Mononuclear cell (primary cell): ENCODE results near the gene EXOC4. TPM values are rescaled to one million over a fixed set of nuclear protein-coding genes. Genes with fewer than 3 reads are reported as not detected.

Experiments used
- H3K27me3 ChIP-seq: 2 replicates; pipeline ENCODE4 v1.6.0; 2011; ENCODE audit warnings: low read length, control low read depth; ENCODE audit not compliant: insufficient read depth
- H3K4me1 ChIP-seq: 2 replicates; pipeline ENCODE4 v1.5.1; 2011; ENCODE audit warnings: mild to moderate bottlenecking, low read length, control low read depth; ENCODE audit not compliant: insufficient read depth
- H3K4me3 ChIP-seq: 2 replicates; pipeline ENCODE4 v1.5.1; 2011; ENCODE audit warnings: mild to moderate bottlenecking, low read length, moderate library complexity
- H3K9me3 ChIP-seq: 2 replicates; pipeline ENCODE4 v1.5.1; 2011; ENCODE audit warnings: low read depth, mild to moderate bottlenecking, control low read depth, low read length
- total RNA-seq: library from RNA; depleted of rRNA; stranded (reverse); fragments of >200 nt; gene quantifications from one replicate; pipeline ENCODE4 v1.2.3, GENCODE V29; 2012

Gene EXOC4
- total RNA-seq, 1 donor: 106 TPM

DNA sequence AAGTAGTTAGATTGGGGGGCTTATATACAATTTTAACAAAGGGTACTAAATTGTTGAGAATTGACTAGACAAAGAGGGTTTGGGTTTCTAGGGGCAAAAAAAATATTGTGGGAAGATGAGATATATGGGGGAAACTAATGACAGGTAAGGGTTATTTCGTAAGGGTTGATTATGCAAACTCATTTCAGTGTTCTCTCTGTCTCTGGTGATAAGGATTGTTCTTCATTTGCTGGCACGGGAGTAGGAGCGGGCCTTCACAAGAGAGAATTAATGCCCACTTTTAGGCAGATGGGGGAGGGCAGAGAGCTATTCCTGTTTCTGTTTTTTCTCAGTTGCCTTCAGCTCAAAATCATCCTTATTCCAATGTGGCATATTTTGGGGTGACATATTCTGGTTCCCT lies 258.4 kb downstream of the EXOC4 start:
- Histone ChIP-seq H3K9me3 (no peaks in the 10 kb centered on the region), H3K4me1 (no peaks in the 10 kb centered on the region), H3K27me3 (no peaks in the 10 kb centered on the region), H3K4me3 (no peak overlapping the region)

GRCh38 chr7:133511708-133512107 lies 258.8 kb downstream of the EXOC4 start:
- Histone ChIP-seq H3K9me3 (no peaks in the 10 kb centered on the region), H3K4me1 (no peaks in the 10 kb centered on the region), H3K27me3 (no peaks in the 10 kb centered on the region), H3K4me3 (no peak overlapping the region)

- no peak overlapping the region for H3K4me3 ChIP-seq
- no peaks in the 10 kb centered on the region for H3K4me1 ChIP-seq
- no peaks in the 10 kb centered on the region for H3K9me3 ChIP-seq
- H3K27me3 ChIP-seq: no peaks in the 10 kb centered on the region
Observed at GRCh38 chr7:133512560-133512959, 259.7 kb downstream of the EXOC4 start.

GRCh38 chr7:133513608-133514007 lies 260.7 kb downstream of the EXOC4 start:
- Histone ChIP-seq H3K4me1 (no peaks in the 10 kb centered on the region), H3K4me3 (no peak overlapping the region), H3K27me3 (no peaks in the 10 kb centered on the region), H3K9me3 (no peaks in the 10 kb centered on the region)

- Histone ChIP-seq H3K9me3 (no peaks in the 10 kb centered on the region), H3K4me1 (no peaks in the 10 kb centered on the region), H3K27me3 (no peaks in the 10 kb centered on the region), H3K4me3 (no peak overlapping the region)
Observed at GRCh38 chr7:133514551-133514950, 261.7 kb downstream of the EXOC4 start.

- Histone ChIP-seq H3K4me3 (no peak overlapping the region), H3K9me3 (no peaks in the 10 kb centered on the region), H3K4me1 (no peaks in the 10 kb centered on the region), H3K27me3 (no peaks in the 10 kb centered on the region)
Observed at GRCh38 chr7:133517766-133518165, 264.9 kb downstream of the EXOC4 start.

DNA sequence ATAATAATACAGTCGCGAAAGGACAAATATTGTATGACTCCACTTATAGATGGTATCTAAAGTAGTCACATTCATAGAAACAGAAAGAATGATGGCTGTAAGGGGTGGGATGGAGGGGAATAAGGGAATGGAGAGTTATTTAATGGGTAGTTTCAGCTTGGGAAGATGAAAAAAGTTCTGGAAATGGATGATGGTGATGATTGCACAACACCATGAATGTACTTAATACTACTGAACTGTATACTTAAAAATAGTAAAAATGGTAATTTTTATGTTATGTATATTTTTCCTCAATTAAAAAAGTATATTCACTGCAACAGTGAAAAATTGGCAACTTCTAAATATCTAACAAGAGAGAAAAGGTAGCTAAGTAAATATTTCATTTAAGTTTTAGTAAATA lies 265.8 kb downstream of the EXOC4 start:
- Histone ChIP-seq H3K9me3 (no peaks in the 10 kb centered on the region), H3K4me1 (no peaks in the 10 kb centered on the region), H3K4me3 (no peak overlapping the region), H3K27me3 (no peaks in the 10 kb centered on the region)

DNA sequence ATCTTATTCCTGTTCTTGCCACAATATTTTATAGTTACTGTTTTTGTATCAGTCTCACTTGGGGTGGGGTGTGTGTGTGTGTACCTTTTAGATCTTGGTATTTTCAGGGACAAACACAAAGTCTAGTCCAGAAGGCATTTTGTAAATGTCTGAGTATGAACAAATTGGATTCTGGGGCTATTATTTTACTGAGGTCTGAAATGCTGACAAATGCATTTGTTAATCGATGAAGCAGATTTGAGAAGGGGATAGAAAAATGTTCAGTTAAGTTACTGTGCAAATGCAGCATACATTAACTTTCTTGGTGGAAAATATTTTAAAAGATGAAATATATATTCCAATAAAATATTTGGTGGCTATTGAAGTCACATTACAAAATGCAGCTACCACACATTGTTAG lies 267.4 kb downstream of the EXOC4 start:
- H3K4me1 ChIP-seq: no peaks in the 10 kb centered on the region
- no peak overlapping the region for H3K4me3 ChIP-seq
- H3K9me3 ChIP-seq: no peaks in the 10 kb centered on the region
- H3K27me3 ChIP-seq: no peaks in the 10 kb centered on the region

DNA sequence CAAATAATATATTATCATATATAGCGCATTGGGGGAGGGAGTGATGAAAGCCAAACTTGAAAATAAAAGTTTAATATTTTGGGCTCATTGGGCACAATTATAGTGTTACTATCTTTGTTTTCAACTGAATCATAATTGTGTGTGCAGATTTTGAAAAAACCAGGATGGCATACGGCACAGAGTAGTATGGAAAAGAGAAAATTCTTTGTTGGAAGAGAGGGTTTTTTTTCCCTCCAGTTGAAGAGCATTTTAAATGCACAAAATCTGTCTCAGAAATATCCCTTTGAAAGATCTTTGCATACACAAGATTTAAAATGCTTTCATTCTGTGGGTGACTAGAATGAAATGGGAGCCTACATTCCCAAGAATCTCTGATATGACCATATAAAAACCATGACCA lies 269.6 kb downstream of the EXOC4 start:
- Histone ChIP-seq H3K27me3 (no peaks in the 10 kb centered on the region), H3K9me3 (no peaks in the 10 kb centered on the region), H3K4me1 (no peaks in the 10 kb centered on the region), H3K4me3 (no peak overlapping the region)

DNA sequence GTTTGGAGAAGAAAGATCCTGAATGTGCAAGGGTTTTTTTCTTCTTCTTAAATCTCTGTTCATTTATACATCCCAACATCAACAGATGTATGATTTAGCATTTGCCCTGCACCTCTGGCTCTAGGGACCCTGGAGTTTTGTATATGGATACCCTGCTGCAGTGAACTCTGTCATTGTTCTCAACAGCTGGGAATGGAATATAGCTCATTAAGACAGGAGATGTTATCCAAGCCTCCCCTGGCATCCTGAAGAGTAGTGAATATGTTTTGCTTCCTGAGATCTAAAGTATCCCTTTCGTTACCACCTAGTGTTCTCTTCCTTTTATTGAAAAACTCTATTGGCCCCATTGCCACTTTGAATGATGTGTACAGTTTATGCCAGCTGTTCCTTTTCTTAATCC lies 275.9 kb downstream of the EXOC4 start:
- Histone ChIP-seq H3K4me1 (no peaks in the 10 kb centered on the region), H3K4me3 (no peak overlapping the region), H3K9me3 (no peaks in the 10 kb centered on the region), H3K27me3 (no peaks in the 10 kb centered on the region)

DNA sequence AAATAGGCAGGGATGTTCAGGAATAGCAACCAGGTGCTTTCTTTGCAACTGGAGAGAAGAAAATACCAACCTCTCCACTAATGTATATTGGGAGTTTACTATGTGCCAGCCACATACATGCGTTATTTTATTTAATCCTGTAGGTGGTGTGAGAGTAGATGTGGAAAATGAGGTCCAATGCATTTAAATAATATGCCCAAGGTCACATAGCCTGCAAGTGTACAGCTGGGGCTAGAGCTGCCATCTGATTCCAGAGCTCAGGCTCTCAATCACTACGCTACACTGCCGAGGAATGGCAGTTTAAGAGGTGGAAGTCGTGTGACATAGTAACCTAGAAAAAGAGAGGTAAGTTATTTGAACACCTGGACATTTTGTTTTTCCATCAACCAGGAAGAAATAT lies 277.0 kb downstream of the EXOC4 start:
- Histone ChIP-seq H3K4me1 (no peaks in the 10 kb centered on the region), H3K9me3 (no peaks in the 10 kb centered on the region), H3K27me3 (no peaks in the 10 kb centered on the region), H3K4me3 (no peak overlapping the region)

DNA sequence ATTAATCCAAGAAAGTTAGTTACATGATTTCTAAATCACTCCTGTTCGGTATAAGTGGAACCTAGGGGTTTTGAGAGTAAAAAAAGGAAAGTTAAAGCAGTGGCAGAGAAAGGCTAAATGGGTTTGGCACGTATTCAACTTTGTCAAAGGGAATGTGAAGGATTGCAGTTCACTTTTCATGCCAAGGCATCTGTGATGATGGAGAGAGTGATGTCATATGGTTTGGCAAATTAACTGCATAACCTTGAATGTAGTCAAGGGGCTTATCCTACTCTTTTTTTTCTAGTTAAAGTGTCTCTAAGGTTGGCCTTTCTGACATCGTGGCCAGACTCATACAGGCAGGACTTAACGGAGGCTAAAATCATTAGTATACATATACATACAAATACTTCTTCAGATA lies 277.8 kb downstream of the EXOC4 start:
- H3K27me3 ChIP-seq: no peaks in the 10 kb centered on the region
- no peaks in the 10 kb centered on the region for H3K9me3 ChIP-seq
- no peaks in the 10 kb centered on the region for H3K4me1 ChIP-seq
- no peak overlapping the region for H3K4me3 ChIP-seq

DNA sequence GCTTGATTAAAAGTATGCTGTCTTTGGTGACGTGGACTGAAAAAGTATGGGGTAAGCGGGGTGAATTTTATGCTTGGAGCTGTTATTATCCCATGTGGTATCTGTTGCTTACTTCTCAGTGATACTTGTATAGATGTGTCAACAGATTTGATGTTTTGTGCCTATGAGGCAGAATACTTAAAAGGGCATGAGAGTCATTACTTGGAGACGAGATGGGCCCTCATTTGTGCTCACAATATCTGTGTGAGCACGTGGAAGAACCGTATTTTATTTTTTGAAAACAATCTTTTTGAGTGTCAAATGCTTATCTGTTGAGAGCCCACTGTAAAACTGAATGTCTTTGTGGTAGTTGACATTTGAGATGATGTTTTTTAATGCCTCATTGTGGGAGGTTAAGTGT lies 281.9 kb downstream of the EXOC4 start:
- H3K4me1 ChIP-seq: no peaks in the 10 kb centered on the region
- no peaks in the 10 kb centered on the region for H3K9me3 ChIP-seq
- H3K4me3 ChIP-seq: no peak overlapping the region
- H3K27me3 ChIP-seq: no peaks in the 10 kb centered on the region

DNA sequence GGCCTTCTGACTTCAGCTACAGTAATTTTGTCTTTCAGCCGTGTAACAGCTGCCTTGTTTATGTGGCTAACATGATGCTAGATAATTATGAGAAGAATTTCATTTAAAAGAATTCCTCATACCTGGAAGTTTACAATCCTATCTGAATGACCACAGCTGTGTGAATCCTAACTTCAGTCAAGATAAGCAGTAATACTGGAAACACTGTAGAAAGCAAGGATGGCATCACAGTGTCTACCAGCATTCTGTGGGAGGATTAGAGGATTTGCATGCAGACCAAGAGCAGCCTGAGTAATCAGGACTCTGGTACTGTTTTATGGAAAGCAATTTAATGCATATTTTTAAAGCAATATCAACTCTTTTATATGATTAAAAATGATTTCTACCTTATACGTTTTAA lies 282.4 kb downstream of the EXOC4 start:
- H3K4me3 ChIP-seq: no peak overlapping the region
- H3K9me3 ChIP-seq: no peaks in the 10 kb centered on the region
- no peaks in the 10 kb centered on the region for H3K4me1 ChIP-seq
- no peaks in the 10 kb centered on the region for H3K27me3 ChIP-seq

- Histone ChIP-seq H3K9me3 (no peaks in the 10 kb centered on the region), H3K4me1 (no peaks in the 10 kb centered on the region), H3K4me3 (no peak overlapping the region), H3K27me3 (no peaks in the 10 kb centered on the region)
Observed at GRCh38 chr7:133536450-133536849, 283.6 kb downstream of the EXOC4 start.

DNA sequence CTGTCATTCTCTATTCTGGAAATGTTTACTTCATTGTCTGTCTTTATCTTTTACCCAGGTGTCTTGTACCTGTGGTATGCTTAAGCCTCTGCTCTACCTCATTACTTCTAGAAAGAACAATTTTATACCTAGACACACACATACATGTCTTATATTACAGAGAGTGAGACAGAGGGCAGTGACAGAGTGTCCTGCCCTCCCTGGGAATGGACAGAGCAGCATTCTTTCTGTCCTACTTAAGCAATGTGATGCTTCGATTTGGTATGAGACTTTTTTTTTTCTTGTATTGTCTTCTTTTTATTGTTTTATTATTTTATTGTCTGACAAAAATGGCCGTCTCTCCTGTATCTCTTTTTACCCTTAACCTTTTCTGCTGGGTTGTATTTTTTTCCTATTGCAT lies 286.1 kb downstream of the EXOC4 start:
- Histone ChIP-seq H3K4me1 (no peaks in the 10 kb centered on the region), H3K9me3 (no peaks in the 10 kb centered on the region), H3K27me3 (no peaks in the 10 kb centered on the region), H3K4me3 (no peak overlapping the region)
